ENCODE data around the gene ABHD17C.

The ABHD17C gene

GRCh38 chr15:80706161-80706560 is 11.1 kb downstream of the ABHD17C start:
- Histone ChIP-seq H3K4me3 (ENCODE audit: low read depth in 1 of 2, low read length in 2 of 2) (no peak overlapping the region), H3K9me3 (ENCODE audit: control insufficient read depth in 1 of 2, low read length in 2 of 2) (no peaks in the 10 kb centered on the region), H3K27me3 (ENCODE audit: low read depth, low read length) (no peaks in the 10 kb centered on the region), H3K36me3 (ENCODE audit: control insufficient read depth in 1 of 2, insufficient read depth in 2 of 2, low read length in 2 of 2) (peaks cover 0 to 4% of the 10 kb centered on the region in 2 donors), H3K27ac (ENCODE audit: low read length) (no peak overlapping the region), H3K4me1 (ENCODE audit: control insufficient read depth in 1 of 2, insufficient read depth in 2 of 2, low read length in 2 of 2) (peaks cover 0 to 6% of the 10 kb centered on the region in 2 donors)

- Histone ChIP-seq H3K4me1 (ENCODE audit: control insufficient read depth in 1 of 2, insufficient read depth in 2 of 2, low read length in 2 of 2) (no peaks in the 10 kb centered on the region), H3K36me3 (ENCODE audit: control insufficient read depth in 1 of 2, insufficient read depth in 2 of 2, low read length in 2 of 2) (peaks cover 0 to 4% of the 10 kb centered on the region in 2 donors), H3K9me3 (ENCODE audit: control insufficient read depth in 1 of 2, low read length in 2 of 2) (no peaks in the 10 kb centered on the region), H3K27ac (ENCODE audit: low read length) (peak overlapping the region; percentile 32), H3K4me3 (ENCODE audit: low read depth in 1 of 2, low read length in 2 of 2) (no peak overlapping the region), H3K27me3 (ENCODE audit: low read depth, low read length) (no peaks in the 10 kb centered on the region)
These were observed 14.4 kb downstream of the ABHD17C start for GRCh38 chr15:80709542-80709941.

GRCh38 chr15:80710635-80711554 is 15.8 kb downstream of the ABHD17C start:
- H3K27me3 ChIP-seq (ENCODE audit: low read depth, low read length) = no peaks in the 10 kb centered on the region
- no peaks in the 10 kb centered on the region for H3K36me3 ChIP-seq (ENCODE audit: control insufficient read depth in 1 of 2, insufficient read depth in 2 of 2, low read length in 2 of 2)
- H3K27ac ChIP-seq (ENCODE audit: low read length) = no peak overlapping the region
- no peaks in the 10 kb centered on the region for H3K4me1 ChIP-seq (ENCODE audit: control insufficient read depth in 1 of 2, insufficient read depth in 2 of 2, low read length in 2 of 2)
- H3K4me3 ChIP-seq (ENCODE audit: low read depth in 1 of 2, low read length in 2 of 2) = no peak overlapping the region
- H3K9me3 ChIP-seq (ENCODE audit: control insufficient read depth in 1 of 2, low read length in 2 of 2) = no peaks in the 10 kb centered on the region

- Histone ChIP-seq H3K27ac (ENCODE audit: low read length) (no peak overlapping the region), H3K4me3 (ENCODE audit: low read depth in 1 of 2, low read length in 2 of 2) (no peak overlapping the region), H3K4me1 (ENCODE audit: control insufficient read depth in 1 of 2, insufficient read depth in 2 of 2, low read length in 2 of 2) (no peaks in the 10 kb centered on the region), H3K36me3 (ENCODE audit: control insufficient read depth in 1 of 2, insufficient read depth in 2 of 2, low read length in 2 of 2) (no peaks in the 10 kb centered on the region), H3K27me3 (ENCODE audit: low read depth, low read length) (no peaks in the 10 kb centered on the region), H3K9me3 (ENCODE audit: control insufficient read depth in 1 of 2, low read length in 2 of 2) (no peaks in the 10 kb centered on the region)
These were observed 16.8 kb downstream of the ABHD17C start for GRCh38 chr15:80711886-80712285.

- Histone ChIP-seq H3K36me3 (ENCODE audit: control insufficient read depth in 1 of 2, insufficient read depth in 2 of 2, low read length in 2 of 2) (no peaks in the 10 kb centered on the region), H3K27ac (ENCODE audit: low read length) (no peak overlapping the region), H3K27me3 (ENCODE audit: low read depth, low read length) (no peaks in the 10 kb centered on the region), H3K4me3 (ENCODE audit: low read depth in 1 of 2, low read length in 2 of 2) (no peak overlapping the region), H3K9me3 (ENCODE audit: control insufficient read depth in 1 of 2, low read length in 2 of 2) (no peaks in the 10 kb centered on the region), H3K4me1 (ENCODE audit: control insufficient read depth in 1 of 2, insufficient read depth in 2 of 2, low read length in 2 of 2) (no peaks in the 10 kb centered on the region)
These were observed 17.8 kb downstream of the ABHD17C start for GRCh38 chr15:80712956-80713355.

GRCh38 chr15:80721476-80721875 is 26.4 kb downstream of the ABHD17C start:
- Histone ChIP-seq H3K27me3 (ENCODE audit: low read depth, low read length) (no peaks in the 10 kb centered on the region), H3K4me3 (ENCODE audit: low read depth in 1 of 2, low read length in 2 of 2) (no peak overlapping the region), H3K36me3 (ENCODE audit: control insufficient read depth in 1 of 2, insufficient read depth in 2 of 2, low read length in 2 of 2) (no peaks in the 10 kb centered on the region), H3K4me1 (ENCODE audit: control insufficient read depth in 1 of 2, insufficient read depth in 2 of 2, low read length in 2 of 2) (no peaks in the 10 kb centered on the region), H3K9me3 (ENCODE audit: control insufficient read depth in 1 of 2, low read length in 2 of 2) (no peaks in the 10 kb centered on the region), H3K27ac (ENCODE audit: low read length) (no peak overlapping the region)

GRCh38 chr15:80722811-80723210 is 27.7 kb downstream of the ABHD17C start:
- Histone ChIP-seq H3K9me3 (ENCODE audit: control insufficient read depth in 1 of 2, low read length in 2 of 2) (no peaks in the 10 kb centered on the region), H3K4me1 (ENCODE audit: control insufficient read depth in 1 of 2, insufficient read depth in 2 of 2, low read length in 2 of 2) (no peaks in the 10 kb centered on the region), H3K36me3 (ENCODE audit: control insufficient read depth in 1 of 2, insufficient read depth in 2 of 2, low read length in 2 of 2) (no peaks in the 10 kb centered on the region), H3K4me3 (ENCODE audit: low read depth in 1 of 2, low read length in 2 of 2) (no peak overlapping the region), H3K27ac (ENCODE audit: low read length) (no peak overlapping the region), H3K27me3 (ENCODE audit: low read depth, low read length) (no peaks in the 10 kb centered on the region)

GRCh38 chr15:80727196-80727595 is 32.1 kb downstream of the ABHD17C start:
- no peaks in the 10 kb centered on the region for H3K27me3 ChIP-seq (ENCODE audit: low read depth, low read length)
- no peak overlapping the region for H3K27ac ChIP-seq (ENCODE audit: low read length)
- H3K4me1 ChIP-seq (ENCODE audit: control insufficient read depth in 1 of 2, insufficient read depth in 2 of 2, low read length in 2 of 2) = peaks cover 0 to 4% of the 10 kb centered on the region in 2 donors
- no peaks in the 10 kb centered on the region for H3K9me3 ChIP-seq (ENCODE audit: control insufficient read depth in 1 of 2, low read length in 2 of 2)
- H3K4me3 ChIP-seq (ENCODE audit: low read depth in 1 of 2, low read length in 2 of 2) = no peak overlapping the region
- no peaks in the 10 kb centered on the region for H3K36me3 ChIP-seq (ENCODE audit: control insufficient read depth in 1 of 2, insufficient read depth in 2 of 2, low read length in 2 of 2)

GRCh38 chr15:80727596-80727995 is 32.5 kb downstream of the ABHD17C start:
- Histone ChIP-seq H3K4me3 (ENCODE audit: low read depth in 1 of 2, low read length in 2 of 2) (no peak overlapping the region), H3K36me3 (ENCODE audit: control insufficient read depth in 1 of 2, insufficient read depth in 2 of 2, low read length in 2 of 2) (no peaks in the 10 kb centered on the region), H3K27me3 (ENCODE audit: low read depth, low read length) (no peaks in the 10 kb centered on the region), H3K4me1 (ENCODE audit: control insufficient read depth in 1 of 2, insufficient read depth in 2 of 2, low read length in 2 of 2) (peaks cover 0 to 4% of the 10 kb centered on the region in 2 donors), H3K9me3 (ENCODE audit: control insufficient read depth in 1 of 2, low read length in 2 of 2) (no peaks in the 10 kb centered on the region), H3K27ac (ENCODE audit: low read length) (no peak overlapping the region)

GRCh38 chr15:80730387-80730786 is 35.3 kb downstream of the ABHD17C start:
- no peaks in the 10 kb centered on the region for H3K36me3 ChIP-seq (ENCODE audit: control insufficient read depth in 1 of 2, insufficient read depth in 2 of 2, low read length in 2 of 2)
- H3K27me3 ChIP-seq (ENCODE audit: low read depth, low read length) = no peaks in the 10 kb centered on the region
- no peaks in the 10 kb centered on the region for H3K9me3 ChIP-seq (ENCODE audit: control insufficient read depth in 1 of 2, low read length in 2 of 2)
- no peak overlapping the region for H3K4me3 ChIP-seq (ENCODE audit: low read depth in 1 of 2, low read length in 2 of 2)
- H3K4me1 ChIP-seq (ENCODE audit: control insufficient read depth in 1 of 2, insufficient read depth in 2 of 2, low read length in 2 of 2) = peaks cover 0 to 4% of the 10 kb centered on the region in 2 donors
- H3K27ac ChIP-seq (ENCODE audit: low read length) = no peak overlapping the region

- no peaks in the 10 kb centered on the region for H3K9me3 ChIP-seq (ENCODE audit: control insufficient read depth in 1 of 2, low read length in 2 of 2)
- no peak overlapping the region for H3K4me3 ChIP-seq (ENCODE audit: low read depth in 1 of 2, low read length in 2 of 2)
These were observed 35.8 kb downstream of the ABHD17C start for GRCh38 chr15:80730926-80731325.

GRCh38 chr15:80732167-80732566 is 37.1 kb downstream of the ABHD17C start:
- H3K4me1 ChIP-seq (ENCODE audit: control insufficient read depth in 1 of 2, insufficient read depth in 2 of 2, low read length in 2 of 2) = peaks cover 0 to 12% of the 10 kb centered on the region in 2 donors

More at GRCh38 chr15:80730926-80731325, 35.8 kb downstream of the ABHD17C start:
- H3K4me1 ChIP-seq (ENCODE audit: control insufficient read depth in 1 of 2, insufficient read depth in 2 of 2, low read length in 2 of 2) = peaks cover 0 to 4% of the 10 kb centered on the region in 2 donors
- H3K27me3 ChIP-seq (ENCODE audit: low read depth, low read length) = no peaks in the 10 kb centered on the region
- H3K27ac ChIP-seq (ENCODE audit: low read length) = no peak overlapping the region
- H3K36me3 ChIP-seq (ENCODE audit: control insufficient read depth in 1 of 2, insufficient read depth in 2 of 2, low read length in 2 of 2) = no peaks in the 10 kb centered on the region

More at GRCh38 chr15:80732167-80732566, 37.1 kb downstream of the ABHD17C start:
- Histone ChIP-seq H3K4me3 (ENCODE audit: low read depth in 1 of 2, low read length in 2 of 2) (no peak overlapping the region), H3K27me3 (ENCODE audit: low read depth, low read length) (no peaks in the 10 kb centered on the region), H3K9me3 (ENCODE audit: control insufficient read depth in 1 of 2, low read length in 2 of 2) (no peaks in the 10 kb centered on the region), H3K27ac (ENCODE audit: low read length) (no peak overlapping the region), H3K36me3 (ENCODE audit: control insufficient read depth in 1 of 2, insufficient read depth in 2 of 2, low read length in 2 of 2) (no peaks in the 10 kb centered on the region)

Data from muscle layer of duodenum (tissue), 2 donors.